Ishikawa (cell line): ENCODE measurements around the gene NPHP4.
A peak's percentile ranks its signal among the peaks of the same experiment; 100 is the strongest.

Source experiments
- CEBPB ChIP-seq: IDR thresholded peaks from 2 replicates; pipeline ENCODE4 v1.6.1; 2012
- CREB1 ChIP-seq: IDR thresholded peaks from 2 replicates; pipeline ENCODE4 v1.6.1; 2012; ENCODE audit warnings: low read depth
- EGR1 ChIP-seq: IDR thresholded peaks from 2 replicates; pipeline ENCODE4 v1.6.1; 2012
- EP300 ChIP-seq: IDR thresholded peaks from 2 replicates; pipeline ENCODE4 v1.6.1; 2012; ENCODE audit warnings: borderline replicate concordance
- FOXM1 ChIP-seq: IDR thresholded peaks from 2 replicates; pipeline ENCODE4 v1.6.1; 2012; ENCODE audit warnings: low read depth, borderline replicate concordance
- NFIC ChIP-seq: IDR thresholded peaks from 2 replicates; pipeline ENCODE4 v1.6.1; 2012
- RAD21 ChIP-seq: IDR thresholded peaks from 2 replicates; pipeline ENCODE4 v1.6.1; 2012; ENCODE audit warnings: low read depth
- REST ChIP-seq: IDR thresholded peaks from 2 replicates; pipeline ENCODE4 v1.6.1; 2012; ENCODE audit warnings: low read depth, mild to moderate bottlenecking
- TAF1 ChIP-seq: IDR thresholded peaks from 2 replicates; pipeline ENCODE4 v1.6.1; 2012; ENCODE audit warnings: low read depth, mild to moderate bottlenecking
- TCF12 ChIP-seq: IDR thresholded peaks from 2 replicates; pipeline ENCODE4 v1.6.1; 2012; ENCODE audit warnings: low read depth
- TEAD4 ChIP-seq: IDR thresholded peaks from 2 replicates; pipeline ENCODE4 v1.6.1; 2012
- USF1 ChIP-seq: IDR thresholded peaks from 2 replicates; pipeline ENCODE4 v1.6.1; 2012
- YY1 ChIP-seq: IDR thresholded peaks from 2 replicates; pipeline ENCODE4 v1.6.1; 2012; ENCODE audit warnings: low read depth
- ZBTB7A ChIP-seq: IDR thresholded peaks from 2 replicates; pipeline ENCODE4 v1.6.1; 2012; ENCODE audit warnings: low read depth
- TF ChIP-seq, protein P1 (sequence below): IDR thresholded peaks from 2 replicates; pipeline ENCODE4 v1.6.1; 2012

Gene NPHP4

GRCh38 chr1:5978452-5978851 is 13.8 kb downstream of the NPHP4 start:
- TF ChIP-seq NFIC (no peak), REST (no peak), RAD21 (no peak), YY1 (no peak), CEBPB (no peak), TCF12 (no peak), TAF1 (no peak), TEAD4 (no peak), EP300 (no peak), USF1 (no peak), CREB1 (no peak), FOXM1 (no peak), ZBTB7A (no peak), EGR1 (no peak)
- TF ChIP-seq, protein P1, sequence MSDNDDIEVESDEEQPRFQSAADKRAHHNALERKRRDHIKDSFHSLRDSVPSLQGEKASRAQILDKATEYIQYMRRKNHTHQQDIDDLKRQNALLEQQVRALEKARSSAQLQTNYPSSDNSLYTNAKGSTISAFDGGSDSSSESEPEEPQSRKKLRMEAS = no peak

- no peak for TF ChIP-seq REST
- TF ChIP-seq, protein P1 = no peak
- no peak for TF ChIP-seq CREB1
- peak; percentile 44; the same call in 1 of the 2 replicates for TF ChIP-seq TCF12
- no peak for TF ChIP-seq FOXM1
- no peak for TF ChIP-seq TAF1
Observed at GRCh38 chr1:5977494-5978444, 14.5 kb downstream of the NPHP4 start.

- no peak for TF ChIP-seq RAD21
- TF ChIP-seq, protein P1 = no peak
- no peak for TF ChIP-seq NFIC
- no peak for TF ChIP-seq USF1
- TF ChIP-seq REST = no peak
- no peak for TF ChIP-seq EGR1
- TF ChIP-seq CEBPB = no peak
- no peak for TF ChIP-seq ZBTB7A
- no peak for TF ChIP-seq FOXM1
- no peak for TF ChIP-seq TAF1
Observed at GRCh38 chr1:5976726-5977493, 15.3 kb downstream of the NPHP4 start.

GRCh38 chr1:5976231-5976630 is 16.0 kb downstream of the NPHP4 start:
- TF ChIP-seq ZBTB7A (no peak), TAF1 (no peak), USF1 (no peak), CEBPB (no peak), NFIC (no peak), RAD21 (no peak), REST (no peak), EP300 (no peak), YY1 (no peak), CREB1 (no peak), TCF12 (no peak), FOXM1 (no peak), TEAD4 (no peak), EGR1 (no peak)
- TF ChIP-seq, protein P1 = no peak
